Endodermal cell (in vitro differentiated cells): Measurements from ENCODE around the gene SPATA7. TPM values are rescaled to one million over a fixed set of nuclear protein-coding genes. Genes with fewer than 3 reads are reported as not detected.
"Not testable (repeated sequence)": the region's sequence is repeated elsewhere in the genome, so short reads cannot be mapped to it uniquely, and the experiment has no call there.

Source experiments
- DNase-seq: peaks from one replicate; pipeline ENCODE4 v3.0.0-alpha.2; 2017
- H3K27ac ChIP-seq: 2 replicates; pipeline ENCODE4 v1.5.1; 2013; ENCODE audit warnings: mild to moderate bottlenecking, low read depth, low read length, moderate library complexity
- H3K27me3 ChIP-seq: 2 replicates; pipeline ENCODE4 v1.6.1; 2013; ENCODE audit warnings: mild to moderate bottlenecking, low read length, moderate library complexity; ENCODE audit not compliant: insufficient read depth, control insufficient read depth, poor library complexity, severe bottlenecking
- H3K36me3 ChIP-seq: 2 replicates; pipeline ENCODE4 v1.7.0; 2013; ENCODE audit warnings: mild to moderate bottlenecking, low read length, moderate library complexity; ENCODE audit not compliant: control insufficient read depth, insufficient read depth
- H3K4me1 ChIP-seq: one replicate; pipeline ENCODE4 v1.7.0; 2013; ENCODE audit warnings: low read length; ENCODE audit not compliant: control insufficient read depth, insufficient read depth
- H3K4me3 ChIP-seq: 2 replicates; pipeline ENCODE4 v1.5.1; 2013; ENCODE audit warnings: mild to moderate bottlenecking, low read length, moderate library complexity
- H3K9ac ChIP-seq: 2 replicates; pipeline ENCODE4 v1.6.1; 2013; ENCODE audit warnings: mild to moderate bottlenecking, low read length, moderate library complexity; ENCODE audit not compliant: poor library complexity, severe bottlenecking; ENCODE audit errors: extremely low read depth
- H3K9me3 ChIP-seq: 2 replicates; pipeline ENCODE4 v1.6.1; 2013; ENCODE audit warnings: mild to moderate bottlenecking, low read length, moderate library complexity; ENCODE audit not compliant: control insufficient read depth
- H3K27ac Mint-ChIP-seq: 2 replicates; pipeline ENCODE4 v1.8.0; 2020; ENCODE audit warnings: mixed read lengths
- H3K27me3 Mint-ChIP-seq: 2 replicates; pipeline ENCODE4 v1.8.0; 2021; ENCODE audit warnings: mild to moderate bottlenecking, mixed read lengths; ENCODE audit not compliant: insufficient read depth
- H3K36me3 Mint-ChIP-seq: 2 replicates; pipeline ENCODE4 v1.8.0; 2020; ENCODE audit warnings: low read depth, mixed read lengths
- H3K4me1 Mint-ChIP-seq: 2 replicates; pipeline ENCODE4 v1.8.0; 2020; ENCODE audit warnings: mixed read lengths
- H3K4me3 Mint-ChIP-seq: 2 replicates; pipeline ENCODE4 v1.8.0; 2020; ENCODE audit warnings: mild to moderate bottlenecking, moderate library complexity, mixed read lengths
- H3K9me3 Mint-ChIP-seq: 2 replicates; pipeline ENCODE4 v1.8.0; 2020; ENCODE audit warnings: mild to moderate bottlenecking, mixed read lengths
- CTCF ChIP-seq: fragments of 200-600 bp; sonication (generic); conservative IDR thresholded peaks from 2 replicates; pipeline ENCODE4 v1.5.0; 2021; ENCODE audit warnings: antibody characterized with exemption, mild to moderate bottlenecking
- WGBS, 2 experiments: methylation state at CpG; one replicate each; pipeline versions ENCODE4 v1.1.5 to v1.1.7; 2013; ENCODE audit warnings: missing lambda C conversion rate in 2 of 2, mixed read lengths in 1 of 2; ENCODE audit not compliant: insufficient coverage in 1 of 2, insufficient read length in 1 of 2; 5-methylcytosine and 5-hydroxymethylcytosine counted together
- total RNA-seq, 2 donors: library from RNA; stranded (reverse); fragmentation: NEBNext Ultra II Directional in 1 of 2; extraction: Animal tissue kit (Norgen Biotek cat#: 25700) in 1 of 2; gene quantifications; 2 replicates in 1 of 2; 3 replicates in 1 of 2; pipeline ENCODE4 v1.2.1, GENCODE V29; 2021

SPATA7 gene
- total RNA-seq, 2 donors from 2014 or later, result 20.6 to 47.0 TPM

GRCh38 chr14:88369496-88369895 is 16.0 kb upstream of the SPATA7 start:
- no peaks in the 10 kb centered on the region for H3K4me1 ChIP-seq
- no peak overlapping the region for H3K27ac Mint-ChIP-seq
- no peak overlapping the region for H3K4me3 Mint-ChIP-seq
- no peaks in the 10 kb centered on the region for H3K36me3 ChIP-seq
- TF ChIP-seq CTCF, result no peak
- no peaks in the 10 kb centered on the region for H3K36me3 Mint-ChIP-seq
- H3K9ac ChIP-seq, result no peak overlapping the region
- H3K4me1 Mint-ChIP-seq, result no peaks in the 10 kb centered on the region
- no peak for DNase-seq
- no peaks in the 10 kb centered on the region for H3K27me3 ChIP-seq
- peaks cover 8% of the 10 kb centered on the region for H3K27me3 Mint-ChIP-seq
- no peak overlapping the region for H3K4me3 ChIP-seq
- no peak overlapping the region for H3K27ac ChIP-seq
- no peaks in the 10 kb centered on the region for H3K9me3 ChIP-seq
- 95% methylated on average over 1 of the region's 1 CpG; no CpG with 5 or more reads in 1 of the 2 experiments for WGBS, 2 experiments
- H3K9me3 Mint-ChIP-seq, result peaks cover 4% of the 10 kb centered on the region

GRCh38 chr14:88379706-88380343 is 5.6 kb upstream of the SPATA7 start:
- Histone ChIP-seq H3K27me3 (no peaks in the 10 kb centered on the region), H3K4me1 (no peaks in the 10 kb centered on the region), H3K36me3 (no peaks in the 10 kb centered on the region), H3K27ac (no peak overlapping the region), H3K4me3 (no peak overlapping the region), H3K9me3 (no peaks in the 10 kb centered on the region), H3K9ac (no peak overlapping the region)
- Mint-ChIP-seq H3K27me3 (peaks cover 9% of the 10 kb centered on the region), H3K9me3 (peaks cover 10% of the 10 kb centered on the region), H3K36me3 (no peaks in the 10 kb centered on the region), H3K27ac (no peak overlapping the region), H3K4me3 (no peak overlapping the region), H3K4me1 (peaks cover 4% of the 10 kb centered on the region)
- no peak for TF ChIP-seq CTCF
- WGBS, 2 experiments, result 77 to 82% methylated on average over 2 to 5 of the region's 5 CpGs
- peak; percentile 53 for DNase-seq

- Mint-ChIP-seq H3K27me3 (peaks cover 11% of the 10 kb centered on the region), H3K9me3 (peaks cover 4% of the 10 kb centered on the region), H3K36me3 (no peaks in the 10 kb centered on the region), H3K4me1 (peaks cover 6% of the 10 kb centered on the region), H3K4me3 (no peak overlapping the region), H3K27ac (no peak overlapping the region)
- Histone ChIP-seq H3K4me3 (no peak overlapping the region), H3K36me3 (no peaks in the 10 kb centered on the region), H3K4me1 (no peaks in the 10 kb centered on the region), H3K9ac (no peak overlapping the region), H3K27ac (no peak overlapping the region), H3K9me3 (no peaks in the 10 kb centered on the region), H3K27me3 (no peaks in the 10 kb centered on the region)
- TF ChIP-seq CTCF, result peak; percentile 47
- peak; percentile 40 for DNase-seq
- WGBS, 2 experiments, result 67% methylated on average over 3 of the region's 3 CpGs; no CpG with 5 or more reads in 1 of the 2 experiments
Observed at GRCh38 chr14:88380405-88380804, 5.1 kb upstream of the SPATA7 start.

GRCh38 chr14:88381634-88382033 is 3.8 kb upstream of the SPATA7 start:
- H3K4me3 Mint-ChIP-seq, H3K9me3 ChIP-seq, H3K4me1 ChIP-seq, H3K36me3 ChIP-seq, H3K27ac Mint-ChIP-seq, H3K36me3 Mint-ChIP-seq, H3K27ac ChIP-seq, H3K4me3 ChIP-seq, H3K27me3 ChIP-seq, DNase-seq, H3K9ac ChIP-seq, H3K9me3 Mint-ChIP-seq: not testable (repeated sequence)
- peaks cover 13% of the 10 kb centered on the region for H3K4me1 Mint-ChIP-seq
- H3K27me3 Mint-ChIP-seq, result peaks cover 11% of the 10 kb centered on the region
- 90 to 95% methylated on average over 3 to 12 of the region's 12 CpGs for WGBS, 2 experiments
